Cardiac muscle cell (in vitro differentiated cells and primary cell): ENCODE results near the gene DAAM1. TPM values are rescaled to one million over a fixed set of nuclear protein-coding genes. Genes with fewer than 3 reads are reported as not detected.

ENCODE experiments used
- DNase-seq, 2 donors: peaks; one replicate each; pipeline versions ENCODE4 v3.0.0 to v3.0.0-alpha.2; 2010 to 2017; ENCODE audit warnings: low read depth in 1 of 2, low spot score in 1 of 2
- H3K27ac ChIP-seq: fragments of 200-600 bp; sonication (generic); 2 replicates; pipeline ENCODE4 v1.5.1; 2016
- H3K27me3 ChIP-seq: fragments of 200-600 bp; sonication (generic); 2 replicates; pipeline ENCODE4 v1.6.0; 2016; ENCODE audit warnings: control low read depth
- H3K36me3 ChIP-seq: fragments of 200-600 bp; sonication (generic); 2 replicates; pipeline ENCODE4 v1.5.1; 2016; ENCODE audit warnings: control low read depth
- H3K4me1 ChIP-seq: fragments of 200-600 bp; sonication (generic); 2 replicates; pipeline ENCODE4 v1.8.1; 2017; ENCODE audit warnings: low read depth, mild to moderate bottlenecking, mixed run types
- H3K4me3 ChIP-seq: fragments of 200-600 bp; sonication (generic); 2 replicates; pipeline ENCODE4 v1.5.1; 2016; ENCODE audit warnings: mild to moderate bottlenecking
- H3K9me3 ChIP-seq: fragments of 200-600 bp; sonication (generic); 2 replicates; pipeline ENCODE4 v1.5.1; 2017; ENCODE audit warnings: low read depth, mild to moderate bottlenecking, control low read depth
- polyA plus RNA-seq: library from polyadenylated mRNA; unstranded; fragments of >200 nt; fragmentation: Nextera tagmentation; extraction: Ambion mirVana; gene quantifications from 2 replicates; pipeline ENCODE4 v1.2.1, GENCODE V29; 2016
- total RNA-seq: library from RNA; depleted of rRNA; stranded (reverse); fragments of >200 nt; gene quantifications from 2 replicates; pipeline ENCODE4 v1.2.3, GENCODE V29; 2016
- TF ChIP-seq, protein P1 (sequence below): IDR thresholded peaks from 2 replicates; pipeline ENCODE4 v1.5.1; 2012; ENCODE audit warnings: low read depth, mild to moderate bottlenecking, low read length

DAAM1 gene
- total and polyA plus RNA-seq, 2 experiments from 2014 or later = 33.9 to 34.2 TPM

DNA sequence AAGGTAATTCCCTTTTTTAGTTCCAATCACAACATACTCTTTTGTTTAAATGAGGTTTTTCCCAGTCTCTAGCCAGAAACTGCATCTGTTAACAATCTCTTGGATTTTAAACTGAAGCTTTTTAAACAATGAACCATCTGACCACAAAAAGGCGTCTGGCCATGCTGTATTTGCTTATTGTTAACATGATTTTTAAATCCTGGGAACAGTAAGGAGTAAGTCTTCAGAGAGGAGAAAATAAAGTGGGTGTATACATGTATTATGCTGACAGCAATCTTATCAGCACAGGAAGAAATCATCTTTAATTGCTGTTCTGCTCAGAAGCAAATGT, 106.2 kb downstream of the DAAM1 start:
- Histone ChIP-seq H3K9me3 (no peaks in the 10 kb centered on the region), H3K27ac (no peak overlapping the region)

DNA sequence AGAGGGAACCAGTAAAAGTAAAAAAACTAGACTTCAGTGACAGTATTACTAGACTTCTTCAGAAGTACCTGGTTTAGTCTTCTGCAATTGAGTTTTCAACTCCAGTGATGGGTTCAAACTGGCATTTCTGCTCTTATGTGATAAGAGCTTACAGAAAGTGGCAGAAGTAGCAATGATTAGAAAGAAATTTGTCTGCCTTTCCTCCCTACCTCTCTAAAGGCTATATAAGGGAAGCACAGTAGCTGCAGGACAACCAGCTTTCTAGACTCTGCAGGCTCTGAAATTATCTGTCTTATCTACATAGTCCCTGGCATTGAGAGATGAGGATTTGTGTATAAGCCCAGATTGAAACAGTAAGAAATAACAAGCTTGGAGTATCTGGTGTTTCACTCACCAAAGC, 107.5 kb downstream of the DAAM1 start:
- Histone ChIP-seq H3K9me3 (no peaks in the 10 kb centered on the region), H3K27ac (peak overlapping the region; percentile 57), H3K4me1 (peaks cover 27% of the 10 kb centered on the region), H3K27me3 (no peaks in the 10 kb centered on the region), H3K4me3 (no peak overlapping the region), H3K36me3 (peaks cover 16% of the 10 kb centered on the region)
- no peak for DNase-seq
- TF ChIP-seq, protein P1, sequence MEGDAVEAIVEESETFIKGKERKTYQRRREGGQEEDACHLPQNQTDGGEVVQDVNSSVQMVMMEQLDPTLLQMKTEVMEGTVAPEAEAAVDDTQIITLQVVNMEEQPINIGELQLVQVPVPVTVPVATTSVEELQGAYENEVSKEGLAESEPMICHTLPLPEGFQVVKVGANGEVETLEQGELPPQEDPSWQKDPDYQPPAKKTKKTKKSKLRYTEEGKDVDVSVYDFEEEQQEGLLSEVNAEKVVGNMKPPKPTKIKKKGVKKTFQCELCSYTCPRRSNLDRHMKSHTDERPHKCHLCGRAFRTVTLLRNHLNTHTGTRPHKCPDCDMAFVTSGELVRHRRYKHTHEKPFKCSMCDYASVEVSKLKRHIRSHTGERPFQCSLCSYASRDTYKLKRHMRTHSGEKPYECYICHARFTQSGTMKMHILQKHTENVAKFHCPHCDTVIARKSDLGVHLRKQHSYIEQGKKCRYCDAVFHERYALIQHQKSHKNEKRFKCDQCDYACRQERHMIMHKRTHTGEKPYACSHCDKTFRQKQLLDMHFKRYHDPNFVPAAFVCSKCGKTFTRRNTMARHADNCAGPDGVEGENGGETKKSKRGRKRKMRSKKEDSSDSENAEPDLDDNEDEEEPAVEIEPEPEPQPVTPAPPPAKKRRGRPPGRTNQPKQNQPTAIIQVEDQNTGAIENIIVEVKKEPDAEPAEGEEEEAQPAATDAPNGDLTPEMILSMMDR = no peak

More for the DNA sequence above, 106.2 kb downstream of the DAAM1 start:
- Histone ChIP-seq H3K4me3 (no peak overlapping the region), H3K36me3 (peaks cover 16% of the 10 kb centered on the region), H3K27me3 (no peaks in the 10 kb centered on the region), H3K4me1 (peaks cover 18% of the 10 kb centered on the region)
- TF ChIP-seq, protein P1 = no peak
- peak in 1 of 2 donors; percentile 74 for DNase-seq

DNA sequence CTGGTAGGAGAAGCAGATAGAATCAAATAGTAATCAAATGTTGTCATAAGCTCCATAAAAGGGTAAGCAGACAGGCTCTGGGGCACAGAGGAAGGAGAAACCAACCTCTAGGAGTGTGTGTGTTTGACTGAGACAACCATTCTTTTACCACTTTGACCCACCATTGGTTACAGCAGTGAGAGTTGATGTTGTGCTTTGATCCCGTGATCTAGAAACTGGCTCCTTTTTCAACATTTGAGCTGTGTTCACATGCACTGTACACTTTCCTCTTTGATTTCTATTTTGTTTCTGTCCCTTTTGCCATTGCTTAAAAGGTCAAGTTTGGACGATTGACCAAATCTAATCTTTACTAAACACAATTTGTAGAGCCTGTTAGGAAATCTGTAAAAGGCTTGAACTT, 108.0 kb downstream of the DAAM1 start:
- Histone ChIP-seq H3K4me3 (no peak overlapping the region), H3K4me1 (peaks cover 33% of the 10 kb centered on the region), H3K27me3 (no peaks in the 10 kb centered on the region), H3K27ac (peak overlapping the region; percentile 57), H3K9me3 (no peaks in the 10 kb centered on the region), H3K36me3 (peaks cover 10% of the 10 kb centered on the region)
- no peak for DNase-seq
- TF ChIP-seq, protein P1 = no peak

DNA sequence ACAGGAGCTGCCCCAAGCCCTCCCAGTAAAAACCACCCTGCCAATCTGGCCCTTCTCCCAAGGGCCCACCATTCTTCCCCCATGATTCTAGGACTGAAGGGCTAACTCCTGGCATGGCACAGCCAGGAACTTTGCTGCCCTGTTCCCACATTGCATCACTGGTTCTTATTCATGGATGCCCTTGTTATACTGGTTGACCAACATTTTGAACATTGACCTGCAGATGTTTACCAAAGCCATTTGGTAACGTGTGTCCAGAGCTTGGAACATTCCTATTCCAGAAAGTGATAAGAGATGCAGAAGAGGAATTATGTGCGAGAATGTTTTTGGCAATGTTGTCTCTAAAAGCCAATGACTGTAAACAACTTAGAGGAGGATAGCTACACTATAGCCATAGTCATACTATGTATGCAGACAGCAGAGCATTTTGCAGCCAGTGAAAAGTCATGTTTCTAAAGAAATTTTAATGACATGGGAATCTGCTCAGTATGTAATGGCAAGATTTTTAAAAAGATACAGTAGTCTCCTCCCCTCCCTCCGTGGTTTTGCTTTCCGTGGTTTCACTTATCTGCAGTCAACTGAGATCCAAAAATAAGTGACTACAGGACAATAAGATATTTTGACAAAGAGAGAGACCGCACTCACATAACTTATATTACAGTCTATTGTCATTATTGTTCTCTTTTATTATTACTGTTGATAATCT, 108.8 kb downstream of the DAAM1 start:
- no peak overlapping the region for H3K27ac ChIP-seq
- H3K9me3 ChIP-seq = no peaks in the 10 kb centered on the region
- H3K27me3 ChIP-seq = no peaks in the 10 kb centered on the region
- peaks cover 36% of the 10 kb centered on the region for H3K4me1 ChIP-seq
- TF ChIP-seq, protein P1 = no peak
- peaks cover 5% of the 10 kb centered on the region for H3K36me3 ChIP-seq
- H3K4me3 ChIP-seq = no peak overlapping the region
- DNase-seq = peak in 1 of 2 donors; percentile 50

DNA sequence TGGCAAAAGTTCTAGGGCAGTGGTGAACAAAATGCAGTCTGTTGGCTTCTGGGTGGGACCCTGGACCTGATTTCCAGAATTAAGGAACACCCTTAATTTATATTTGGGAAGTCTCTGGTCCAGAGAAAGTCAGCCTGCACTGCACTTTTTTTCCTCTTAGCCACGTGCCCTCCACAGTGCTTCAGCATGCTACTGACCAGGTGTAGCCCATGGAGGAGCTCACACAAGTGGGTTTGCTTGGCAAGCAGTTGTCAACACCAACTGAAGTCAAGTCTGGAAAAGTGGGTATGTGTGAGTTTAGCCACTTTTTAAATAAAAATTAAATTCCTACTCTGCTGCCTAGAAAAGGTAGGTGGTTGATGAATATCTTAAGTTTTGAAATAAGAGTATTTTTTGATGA, 111.3 kb downstream of the DAAM1 start:
- Histone ChIP-seq H3K4me1 (peaks cover 33% of the 10 kb centered on the region), H3K27me3 (no peaks in the 10 kb centered on the region), H3K27ac (no peak overlapping the region), H3K9me3 (no peaks in the 10 kb centered on the region), H3K36me3 (no peaks in the 10 kb centered on the region), H3K4me3 (no peak overlapping the region)
- TF ChIP-seq, protein P1 = no peak
- DNase-seq = no peak
